SJSA1 (cell line): ENCODE measurements around the gene SULT2A1. TPM values are rescaled to one million over a fixed set of nuclear protein-coding genes. Genes with fewer than 3 reads are reported as not detected.

Experiments used
- DNase-seq, 2 experiments: peaks; one replicate each; pipeline ENCODE4 v3.0.0-alpha.2; 2015 to 2020; ENCODE audit warnings: low spot score in 2 of 2, low read depth in 1 of 2
- H3K27ac ChIP-seq: fragments of 250-450 bp; sonication (Bioruptor Pico); 2 replicates; pipeline ENCODE4 v1.5.1; 2020; ENCODE audit warnings: mild to moderate bottlenecking, moderate library complexity
- H3K27me3 ChIP-seq: fragments of 250-450 bp; sonication (Bioruptor Pico); replicated peaks from 2 replicates; pipeline ENCODE4 v1.5.1; 2020; ENCODE audit warnings: mild to moderate bottlenecking, moderate library complexity
- H3K36me3 ChIP-seq: fragments of 250-450 bp; sonication (Bioruptor Pico); 2 replicates; pipeline ENCODE4 v1.5.1; 2020; ENCODE audit warnings: mild to moderate bottlenecking
- H3K4me1 ChIP-seq: fragments of 250-450 bp; sonication (Bioruptor Pico); replicated peaks from 2 replicates; pipeline ENCODE4 v1.6.1; 2021; ENCODE audit warnings: mild to moderate bottlenecking
- H3K4me3 ChIP-seq: fragments of 250-450 bp; sonication (Bioruptor Pico); 2 replicates; pipeline ENCODE4 v1.5.1; 2020; ENCODE audit warnings: mild to moderate bottlenecking
- H3K9me3 ChIP-seq: fragments of 250-450 bp; sonication (Bioruptor Pico); replicated peaks from 2 replicates; pipeline ENCODE4 v1.5.1; 2020; ENCODE audit warnings: mild to moderate bottlenecking
- total RNA-seq: library from RNA; depleted of rRNA; stranded (reverse); fragments of >200 nt; shearing (Covaris generic); gene quantifications from 2 replicates; pipeline ENCODE4 v1.2.3, GENCODE V29; 2014; rRNA removed

Gene SULT2A1
- total RNA-seq, 1 experiment from 2014 or later, result not detected

GRCh38 chr19:47848823-47849473 is 37.2 kb downstream of the SULT2A1 start:
- H3K9me3 ChIP-seq, result no peaks in the 10 kb centered on the region
- no peaks in the 10 kb centered on the region for H3K36me3 ChIP-seq
- no peak overlapping the region for H3K27ac ChIP-seq
- peak in 1 of 2 experiments; percentile 14 for DNase-seq
- H3K4me1 ChIP-seq, result no peaks in the 10 kb centered on the region
- H3K27me3 ChIP-seq, result peaks cover 19% of the 10 kb centered on the region
- no peak overlapping the region for H3K4me3 ChIP-seq

GRCh38 chr19:47848425-47848822 is 37.7 kb downstream of the SULT2A1 start:
- peaks cover 19% of the 10 kb centered on the region for H3K27me3 ChIP-seq
- no peak overlapping the region for H3K27ac ChIP-seq
- no peaks in the 10 kb centered on the region for H3K4me1 ChIP-seq
- H3K36me3 ChIP-seq, result no peaks in the 10 kb centered on the region
- no peak overlapping the region for H3K4me3 ChIP-seq
- DNase-seq, result no peak
- no peaks in the 10 kb centered on the region for H3K9me3 ChIP-seq

GRCh38 chr19:47842941-47843340 is 43.2 kb downstream of the SULT2A1 start:
- Histone ChIP-seq H3K4me1 (no peaks in the 10 kb centered on the region), H3K36me3 (no peaks in the 10 kb centered on the region), H3K9me3 (no peaks in the 10 kb centered on the region), H3K27ac (no peak overlapping the region), H3K27me3 (peaks cover 9% of the 10 kb centered on the region), H3K4me3 (no peak overlapping the region)
- no peak for DNase-seq

GRCh38 chr19:47839913-47840312 is 46.2 kb downstream of the SULT2A1 start:
- no peak overlapping the region for H3K27ac ChIP-seq
- H3K9me3 ChIP-seq, result no peaks in the 10 kb centered on the region
- H3K4me3 ChIP-seq, result no peak overlapping the region
- peaks cover 6% of the 10 kb centered on the region; the same call in 1 of the 2 replicates for H3K27me3 ChIP-seq
- no peak for DNase-seq
- H3K4me1 ChIP-seq, result no peaks in the 10 kb centered on the region
- no peaks in the 10 kb centered on the region for H3K36me3 ChIP-seq

GRCh38 chr19:47839411-47839810 is 46.7 kb downstream of the SULT2A1 start:
- Histone ChIP-seq H3K4me1 (no peaks in the 10 kb centered on the region), H3K27me3 (peaks cover 6% of the 10 kb centered on the region; the same call in 1 of the 2 replicates), H3K27ac (no peak overlapping the region), H3K4me3 (no peak overlapping the region), H3K9me3 (no peaks in the 10 kb centered on the region), H3K36me3 (no peaks in the 10 kb centered on the region)
- no peak for DNase-seq

- Histone ChIP-seq H3K36me3 (no peaks in the 10 kb centered on the region), H3K27me3 (peaks cover 3% of the 10 kb centered on the region; the same call in 1 of the 2 replicates), H3K9me3 (no peaks in the 10 kb centered on the region), H3K27ac (no peak overlapping the region), H3K4me3 (no peak overlapping the region), H3K4me1 (no peaks in the 10 kb centered on the region)
- no peak for DNase-seq
Measured at GRCh38 chr19:47836038-47836437, 50.1 kb downstream of the SULT2A1 start.

GRCh38 chr19:47832723-47833122 is 53.4 kb downstream of the SULT2A1 start:
- no peaks in the 10 kb centered on the region for H3K36me3 ChIP-seq
- H3K9me3 ChIP-seq, result no peaks in the 10 kb centered on the region
- no peaks in the 10 kb centered on the region for H3K4me1 ChIP-seq
- H3K27ac ChIP-seq, result no peak overlapping the region
- DNase-seq, result no peak
- H3K27me3 ChIP-seq, result peaks cover 15% of the 10 kb centered on the region; the same call in 1 of the 2 replicates
- no peak overlapping the region for H3K4me3 ChIP-seq

GRCh38 chr19:47826800-47827199 is 59.3 kb downstream of the SULT2A1 start:
- Histone ChIP-seq H3K27me3 (peaks cover 15% of the 10 kb centered on the region), H3K27ac (no peak overlapping the region), H3K9me3 (no peaks in the 10 kb centered on the region), H3K4me3 (no peak overlapping the region), H3K4me1 (no peaks in the 10 kb centered on the region), H3K36me3 (no peaks in the 10 kb centered on the region)
- DNase-seq, result no peak

- Histone ChIP-seq H3K4me3 (no peak overlapping the region), H3K36me3 (no peaks in the 10 kb centered on the region), H3K9me3 (no peaks in the 10 kb centered on the region), H3K4me1 (no peaks in the 10 kb centered on the region), H3K27ac (no peak overlapping the region), H3K27me3 (peaks cover 28% of the 10 kb centered on the region)
- no peak for DNase-seq
Measured at GRCh38 chr19:47824396-47824795, 61.7 kb downstream of the SULT2A1 start.

- Histone ChIP-seq H3K4me1 (no peaks in the 10 kb centered on the region), H3K36me3 (no peaks in the 10 kb centered on the region), H3K4me3 (no peak within 1 kb of the TSS), H3K27me3 (peaks cover 24% of the 10 kb centered on the region), H3K27ac (no peak within 1 kb of the TSS), H3K9me3 (no peaks in the 10 kb centered on the region)
- no peak for DNase-seq
Measured at GRCh38 chr19:47821460-47822020, 64.6 kb downstream of the SULT2A1 start, which contains the start of gene CRX. CRX (plus strand) TSS chr19:47821937; CDS start chr19:47834444, 12,507 bp downstream.

Other genes starting within 250 kb of the SULT2A1 start
- gene EHD2, start 172.9 kb downstream of the SULT2A1 start, total RNA-seq, result 25.7 and 35.9 TPM in 2 replicates
- 48.9 and 54.0 TPM in 2 replicates for gene NOP53, start 140.8 kb downstream of the SULT2A1 start, total RNA-seq
- gene SELENOW, start 107.6 kb downstream of the SULT2A1 start, total RNA-seq, result 394 and 455 TPM in 2 replicates
- gene TPRX1, start 81.8 kb downstream of the SULT2A1 start, total RNA-seq, result not detected in 2 replicates
- gene CRX, start 64.4 kb downstream of the SULT2A1 start, total RNA-seq, result not detected in 2 replicates
- gene TPRX2, start 27.1 kb downstream of the SULT2A1 start, total RNA-seq, result not detected in 2 replicates
- gene BSPH1, start 105.9 kb upstream of the SULT2A1 start, total RNA-seq, result not detected in 2 replicates
- not detected in 2 replicates for gene ELSPBP1, start 108.3 kb upstream of the SULT2A1 start, total RNA-seq
- not detected in 2 replicates for gene CABP5, start 157.8 kb upstream of the SULT2A1 start, total RNA-seq
- gene PLA2G4C, start 224.5 kb upstream of the SULT2A1 start, total RNA-seq, result 3.4 and 7.9 TPM in 2 replicates